Daoy (cell line): ENCODE results near the gene LYPD6. TPM values are rescaled to one million over a fixed set of nuclear protein-coding genes. Genes with fewer than 3 reads are reported as not detected.

Experiments used
- DNase-seq: peaks from one replicate; pipeline ENCODE4 v3.0.0-alpha.2; 2015; ENCODE audit warnings: low read depth
- total RNA-seq: library from RNA; depleted of rRNA; stranded (reverse); fragments of >200 nt; shearing (Covaris generic); gene quantifications from 2 replicates; pipeline ENCODE4 v1.2.3, GENCODE V29; 2014

Gene LYPD6
- total RNA-seq, 1 experiment from 2014 or later = 8.5 TPM

DNA sequence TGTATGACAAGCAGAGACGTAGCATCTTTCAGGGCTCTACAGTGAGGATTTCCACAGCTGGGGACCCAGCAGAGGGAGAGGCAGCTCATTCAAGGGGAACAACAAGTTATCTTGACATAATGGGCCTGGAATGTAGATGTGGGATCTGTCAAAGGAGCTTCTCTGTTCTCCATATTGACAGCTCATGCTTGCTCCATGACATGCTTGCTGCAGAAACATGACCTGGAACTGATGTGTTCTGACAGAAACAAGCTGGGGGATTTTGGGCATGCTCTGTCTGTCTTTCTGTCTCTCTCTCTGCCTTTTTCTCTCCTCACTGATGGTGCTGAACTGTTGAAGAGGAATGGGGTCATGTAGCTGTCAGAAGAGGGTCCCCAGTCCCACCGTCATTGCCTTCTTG, 177.6 kb downstream of the LYPD6 start:
- no peak for DNase-seq

DNA sequence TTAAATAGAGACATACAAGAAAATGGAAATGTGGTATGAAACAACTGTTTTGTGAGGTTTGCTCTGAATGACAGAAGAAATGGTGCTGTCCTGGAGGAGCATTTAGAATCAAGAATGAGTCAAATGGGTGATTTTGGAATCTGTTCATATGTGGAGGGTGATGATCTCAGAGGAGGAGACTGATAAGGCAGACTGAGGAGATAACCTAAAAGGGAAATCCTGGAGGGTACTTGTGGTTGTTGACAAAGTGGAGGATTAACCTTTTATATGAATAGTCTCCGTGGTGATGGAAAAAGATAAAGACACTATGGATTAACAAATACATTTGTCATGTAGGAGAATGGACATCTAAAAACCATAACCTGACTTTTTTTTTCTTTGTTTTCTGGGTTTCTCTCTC, 183.1 kb downstream of the LYPD6 start:
- DNase-seq = no peak
